K562 (cell line): ENCODE measurements around the gene SAFB. TPM values are rescaled to one million over a fixed set of nuclear protein-coding genes. Genes with fewer than 3 reads are reported as not detected.
A peak's percentile ranks its signal among the peaks of the same experiment; 100 is the strongest.

Experiments
- ATF1 ChIP-seq, 2 experiments: fragments of 450-650 bp in 1 of 2; IDR thresholded peaks; 2 replicates each; pipeline ENCODE4 v1.6.1; 2016; ENCODE audit warnings: missing compliant biosample characterization in 1 of 2, missing genetic modification characterization in 1 of 2
- DNMT1 ChIP-seq: fragments of 450-650 bp; IDR thresholded peaks from 2 replicates; pipeline ENCODE4 v1.6.1; 2016; ENCODE audit warnings: antibody characterized with exemption, mild to moderate bottlenecking
- FOXJ2 ChIP-seq: fragments of 200-800 bp; sonication (Bioruptor generic); IDR thresholded peaks from 2 replicates; pipeline ENCODE4 v1.6.1; 2016; ENCODE audit warnings: missing genetic modification characterization, missing compliant biosample characterization
- FOXK1 ChIP-seq: sonication (generic); formaldehyde crosslinking; IDR thresholded peaks from 2 replicates; pipeline ENCODE4 v1.8.0; 2022; ENCODE audit warnings: missing genetic modification reagents, mild to moderate bottlenecking, borderline replicate concordance
- LCOR ChIP-seq: sonication (generic); formaldehyde crosslinking; IDR thresholded peaks from 2 replicates; pipeline ENCODE4 v1.8.0; 2022; ENCODE audit warnings: mild to moderate bottlenecking, missing genetic modification reagents
- MTA1 ChIP-seq: fragments of 450-650 bp; IDR thresholded peaks from 2 replicates; pipeline ENCODE4 v1.6.1; 2017; ENCODE audit warnings: borderline replicate concordance
- NCOA2 ChIP-seq, 2 experiments: fragments of 450-650 bp; IDR thresholded peaks; 2 replicates each; pipeline ENCODE4 v1.6.1; 2018; ENCODE audit warnings: mild to moderate bottlenecking in 2 of 2, moderate library complexity in 1 of 2; ENCODE audit not compliant: partially characterized antibody in 2 of 2
- NR4A1 ChIP-seq, 2 experiments: fragments of 250-450 bp in 1 of 2; fragments of 450-650 bp in 1 of 2; sonication (Bioruptor Pico) in 1 of 2; IDR thresholded peaks; 2 replicates each; pipeline versions ENCODE4 v1.4.0 to v1.6.1; 2016 to 2020; ENCODE audit warnings: mild to moderate bottlenecking in 2 of 2, missing compliant biosample characterization in 1 of 2, missing genetic modification characterization in 1 of 2, moderate library complexity in 1 of 2
- PHB ChIP-seq: fragments of 250-450 bp; sonication (Bioruptor Pico); IDR thresholded peaks from 2 replicates; pipeline ENCODE4 v1.5.0; 2021
- PHTF2 ChIP-seq: fragments of 250-450 bp; sonication (Bioruptor Pico); IDR thresholded peaks from 2 replicates; pipeline ENCODE4 v1.5.0; 2021; ENCODE audit warnings: mild to moderate bottlenecking
- PRMT5 ChIP-seq: sonication (generic); formaldehyde crosslinking; IDR thresholded peaks from 2 replicates; pipeline ENCODE4 v1.5.0; 2020; ENCODE audit warnings: missing genetic modification reagents
- PTBP1 ChIP-seq: fragments of 200-400 bp; formaldehyde crosslinking; IDR thresholded peaks from 2 replicates; pipeline ENCODE4 v1.6.1; 2017; ENCODE audit warnings: low read depth, low read length
- PURB ChIP-seq: sonication (generic); formaldehyde crosslinking; IDR thresholded peaks from 2 replicates; pipeline ENCODE4 v1.9.0; 2021; ENCODE audit warnings: low read depth, mild to moderate bottlenecking, missing genetic modification reagents
- RAD51 ChIP-seq: fragments of 450-650 bp; IDR thresholded peaks from 2 replicates; pipeline ENCODE4 v1.7.1; 2016; ENCODE audit warnings: low read depth, mild to moderate bottlenecking, borderline replicate concordance
- RBM15 ChIP-seq: fragments of 200-400 bp; formaldehyde crosslinking; IDR thresholded peaks from 2 replicates; pipeline ENCODE4 v1.6.1; 2018; ENCODE audit warnings: mild to moderate bottlenecking, low read length, moderate library complexity; ENCODE audit not compliant: insufficient read depth
- RBM39 ChIP-seq: fragments of 200-400 bp; formaldehyde crosslinking; optimal IDR thresholded peaks from 2 replicates; pipeline ENCODE3; 2018; ENCODE audit warnings: low read depth, low read length
- RCOR1 ChIP-seq, 2 experiments: IDR thresholded peaks; 2 replicates each; pipeline ENCODE4 v1.6.1; 2012; ENCODE audit warnings: low read depth in 2 of 2, low read length in 2 of 2, borderline replicate concordance in 1 of 2, improper control_type of control experiment in 1 of 2
- RFX1 ChIP-seq: fragments of 450-650 bp; IDR thresholded peaks from 2 replicates; pipeline ENCODE4 v1.6.1; 2016; ENCODE audit warnings: mild to moderate bottlenecking, moderate library complexity
- SREBF1 ChIP-seq: fragments of 150-350 bp; IDR thresholded peaks from 2 replicates; pipeline ENCODE4 v1.6.1; 2014; ENCODE audit warnings: antibody characterized with exemption, low read depth, low read length, borderline replicate concordance
- polyA plus RNA-seq, 8 experiments: library from polyadenylated mRNA; depleted of rRNA in 4 of 8; stranded (reverse) in 5 of 8; unstranded in 3 of 8; fragments of >200 nt; fragmentation: Nextera tagmentation in 2 of 8; fragmentation: Illumina TruSeq in 1 of 8; extraction: Ambion mirVana in 2 of 8; extraction: Trizol in 1 of 8; gene quantifications; 2 replicates each; pipeline versions ENCODE4 v1.2.1 to v1.2.3, GENCODE V29; 2011 to 2014; ENCODE audit warnings: inconsistent platforms in 1 of 8, missing spikeins in 1 of 8
- total RNA-seq, 7 experiments: library from RNA; depleted of rRNA in 6 of 7; stranded (reverse); fragments of >200 nt in 6 of 7; fragmentation: Illumina TruSeq in 2 of 7; extraction: Trizol in 2 of 7; gene quantifications; 2 replicates each; pipeline versions ENCODE4 v1.2.1 to v1.2.3, GENCODE V29; 2011 to 2021; ENCODE audit warnings: low replicate concordance in 1 of 7
- TF ChIP-seq, protein P1 (sequence below), 2 experiments: fragments of 450-650 bp; conservative IDR thresholded peaks; 2 replicates each; pipeline ENCODE4 v1.6.1; 2017; ENCODE audit warnings: mild to moderate bottlenecking in 2 of 2, moderate library complexity in 2 of 2
- TF ChIP-seq, protein P2 (sequence below): fragments of 200-800 bp; sonication (Bioruptor generic); IDR thresholded peaks from 2 replicates; pipeline ENCODE4 v1.6.1; 2016; ENCODE audit warnings: missing genetic modification characterization, missing compliant biosample characterization

SAFB gene
- total and polyA plus RNA-seq, 9 of the 15 experiments (the other 6 are each of a cell fraction or from before 2014, with no cell fraction given): 1.1 to 151 (median 83.1) TPM

DNA sequence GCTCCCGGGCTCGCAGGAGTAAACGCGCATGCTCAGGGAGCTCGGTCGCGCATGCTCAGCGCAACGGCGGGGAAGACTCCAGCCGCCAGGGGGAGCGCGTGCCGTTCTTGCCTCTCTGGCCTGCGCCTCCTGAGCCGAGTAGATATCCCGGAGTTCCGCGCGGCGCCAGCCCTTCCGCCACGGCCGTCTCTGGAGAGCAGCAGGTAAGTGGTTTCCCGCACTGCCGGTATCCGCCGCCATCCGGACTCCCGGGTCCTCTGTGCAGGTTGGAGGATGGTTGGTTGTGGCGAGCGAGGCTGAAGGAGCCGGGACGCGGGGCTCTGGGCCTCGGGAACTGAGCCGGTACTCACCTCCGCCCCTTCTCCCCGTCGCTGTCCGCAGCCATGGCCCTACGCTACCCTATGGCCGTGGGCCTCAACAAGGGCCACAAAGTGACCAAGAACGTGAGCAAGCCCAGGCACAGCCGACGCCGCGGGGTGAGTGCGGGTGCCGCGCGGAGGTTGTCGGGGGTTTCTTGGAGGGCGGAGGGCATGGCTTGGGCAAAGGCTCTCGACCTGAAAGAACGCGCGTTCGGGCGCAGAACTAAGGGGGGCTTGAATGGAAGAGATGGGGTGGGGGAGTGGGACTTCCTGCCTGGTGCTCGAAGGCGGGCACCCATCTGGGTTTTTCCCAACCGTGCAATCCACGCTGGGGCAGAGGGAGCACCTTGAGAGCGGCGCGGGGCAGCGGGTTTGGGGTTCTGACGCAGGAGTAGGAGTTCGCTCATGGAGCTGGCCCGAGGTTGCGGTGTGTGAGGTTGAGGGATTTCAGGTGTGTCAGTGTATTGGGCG, 67.5 kb downstream of the SAFB start, which contains the start of gene RPL36 (continued):
- no peak for TF ChIP-seq ATF1 (CRISPR knock-in tag; IDR thresholded peaks at IDR 0.05)
- TF ChIP-seq ATF1 (tag; IDR thresholded peaks at IDR 0.05): peak; percentile 79
- TF ChIP-seq LCOR (CRISPR knock-in tag): peak; percentile 79
- TF ChIP-seq PRMT5 (CRISPR knock-in tag): no peak
- TF ChIP-seq NR4A1 (CRISPR knock-in tag; IDR thresholded peaks at IDR 0.05): no peak
- TF ChIP-seq NR4A1 (tag; IDR thresholded peaks at IDR 0.05): 0 out of 2 replicates have a peak, but pooled peaks have one; percentile 58
- peak; percentile 15; the same call in 1 of the 2 replicates for TF ChIP-seq RAD51
- TF ChIP-seq FOXJ2 (tag): peak; percentile 53; the same call in 1 of the 2 replicates
- TF ChIP-seq, protein P1, sequence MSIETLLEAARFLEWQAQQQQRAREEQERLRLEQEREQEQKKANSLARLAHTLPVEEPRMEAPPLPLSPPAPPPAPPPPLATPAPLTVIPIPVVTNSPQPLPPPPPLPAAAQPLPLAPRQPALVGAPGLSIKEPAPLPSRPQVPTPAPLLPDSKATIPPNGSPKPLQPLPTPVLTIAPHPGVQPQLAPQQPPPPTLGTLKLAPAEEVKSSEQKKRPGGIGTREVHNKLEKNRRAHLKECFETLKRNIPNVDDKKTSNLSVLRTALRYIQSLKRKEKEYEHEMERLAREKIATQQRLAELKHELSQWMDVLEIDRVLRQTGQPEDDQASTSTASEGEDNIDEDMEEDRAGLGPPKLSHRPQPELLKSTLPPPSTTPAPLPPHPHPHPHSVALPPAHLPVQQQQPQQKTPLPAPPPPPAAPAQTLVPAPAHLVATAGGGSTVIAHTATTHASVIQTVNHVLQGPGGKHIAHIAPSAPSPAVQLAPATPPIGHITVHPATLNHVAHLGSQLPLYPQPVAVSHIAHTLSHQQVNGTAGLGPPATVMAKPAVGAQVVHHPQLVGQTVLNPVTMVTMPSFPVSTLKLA (conservative IDR thresholded peaks at IDR 0.05): peak; percentile 78 to 79
- TF ChIP-seq RBM15: no peak
- TF ChIP-seq PHTF2: no peak
- TF ChIP-seq MTA1: no peak
- TF ChIP-seq RFX1: no peak
- TF ChIP-seq PHB (CRISPR knock-in tag): no peak
- TF ChIP-seq DNMT1: no peak
- TF ChIP-seq RBM39: no peak
- no peak for TF ChIP-seq SREBF1
- TF ChIP-seq FOXK1 (CRISPR knock-in tag): 0 out of 2 replicates have a peak, but pooled peaks have one; percentile 64
- TF ChIP-seq RCOR1 (IDR thresholded peaks at IDR 0.05; ENCODE audit: borderline replicate concordance in 1 of 2, low read depth in 2 of 2, low read length in 2 of 2): no peak
- no peak for TF ChIP-seq PURB (CRISPR knock-in tag)
- TF ChIP-seq, protein P2, sequence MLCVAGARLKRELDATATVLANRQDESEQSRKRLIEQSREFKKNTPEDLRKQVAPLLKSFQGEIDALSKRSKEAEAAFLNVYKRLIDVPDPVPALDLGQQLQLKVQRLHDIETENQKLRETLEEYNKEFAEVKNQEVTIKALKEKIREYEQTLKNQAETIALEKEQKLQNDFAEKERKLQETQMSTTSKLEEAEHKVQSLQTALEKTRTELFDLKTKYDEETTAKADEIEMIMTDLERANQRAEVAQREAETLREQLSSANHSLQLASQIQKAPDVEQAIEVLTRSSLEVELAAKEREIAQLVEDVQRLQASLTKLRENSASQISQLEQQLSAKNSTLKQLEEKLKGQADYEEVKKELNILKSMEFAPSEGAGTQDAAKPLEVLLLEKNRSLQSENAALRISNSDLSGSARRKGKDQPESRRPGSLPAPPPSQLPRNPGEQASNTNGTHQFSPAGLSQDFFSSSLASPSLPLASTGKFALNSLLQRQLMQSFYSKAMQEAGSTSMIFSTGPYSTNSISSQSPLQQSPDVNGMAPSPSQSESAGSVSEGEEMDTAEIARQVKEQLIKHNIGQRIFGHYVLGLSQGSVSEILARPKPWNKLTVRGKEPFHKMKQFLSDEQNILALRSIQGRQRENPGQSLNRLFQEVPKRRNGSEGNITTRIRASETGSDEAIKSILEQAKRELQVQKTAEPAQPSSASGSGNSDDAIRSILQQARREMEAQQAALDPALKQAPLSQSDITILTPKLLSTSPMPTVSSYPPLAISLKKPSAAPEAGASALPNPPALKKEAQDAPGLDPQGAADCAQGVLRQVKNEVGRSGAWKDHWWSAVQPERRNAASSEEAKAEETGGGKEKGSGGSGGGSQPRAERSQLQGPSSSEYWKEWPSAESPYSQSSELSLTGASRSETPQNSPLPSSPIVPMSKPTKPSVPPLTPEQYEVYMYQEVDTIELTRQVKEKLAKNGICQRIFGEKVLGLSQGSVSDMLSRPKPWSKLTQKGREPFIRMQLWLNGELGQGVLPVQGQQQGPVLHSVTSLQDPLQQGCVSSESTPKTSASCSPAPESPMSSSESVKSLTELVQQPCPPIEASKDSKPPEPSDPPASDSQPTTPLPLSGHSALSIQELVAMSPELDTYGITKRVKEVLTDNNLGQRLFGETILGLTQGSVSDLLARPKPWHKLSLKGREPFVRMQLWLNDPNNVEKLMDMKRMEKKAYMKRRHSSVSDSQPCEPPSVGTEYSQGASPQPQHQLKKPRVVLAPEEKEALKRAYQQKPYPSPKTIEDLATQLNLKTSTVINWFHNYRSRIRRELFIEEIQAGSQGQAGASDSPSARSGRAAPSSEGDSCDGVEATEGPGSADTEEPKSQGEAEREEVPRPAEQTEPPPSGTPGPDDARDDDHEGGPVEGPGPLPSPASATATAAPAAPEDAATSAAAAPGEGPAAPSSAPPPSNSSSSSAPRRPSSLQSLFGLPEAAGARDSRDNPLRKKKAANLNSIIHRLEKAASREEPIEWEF (CRISPR knock-in tag): no peak
- peak; percentile 82 for TF ChIP-seq PTBP1
- no peak for TF ChIP-seq NCOA2 (IDR thresholded peaks at IDR 0.05; ENCODE audit: partially characterized antibody in 2 of 2)
